Right lobe of liver (tissue), 4 donors: ENCODE measurements around the gene TMEM132D.

Experiments
- POLR2A ChIP-seq: fragments of 450-650 bp; IDR thresholded peaks from one replicate; pipeline ENCODE4 v1.6.1; 2017; ENCODE audit warnings: antibody characterized with exemption, mild to moderate bottlenecking
- TF ChIP-seq, protein P1 (sequence below), 4 donors: fragments of 200-600 bp in 3 of 4; fragments of 450-650 bp in 1 of 4; IDR thresholded peaks; one replicate each; pipeline versions ENCODE4 v1.5.1 to v1.8.0; 2016 to 2022; ENCODE audit warnings: antibody characterized with exemption in 4 of 4, mild to moderate bottlenecking in 2 of 4
- donor health status: DM: no; HTN: no; CAD: no.
- donor health status: DM: no; HTN: no; CAD: no.
- donor health status: DM: no; HTN: yes; CAD: no.

DNA sequence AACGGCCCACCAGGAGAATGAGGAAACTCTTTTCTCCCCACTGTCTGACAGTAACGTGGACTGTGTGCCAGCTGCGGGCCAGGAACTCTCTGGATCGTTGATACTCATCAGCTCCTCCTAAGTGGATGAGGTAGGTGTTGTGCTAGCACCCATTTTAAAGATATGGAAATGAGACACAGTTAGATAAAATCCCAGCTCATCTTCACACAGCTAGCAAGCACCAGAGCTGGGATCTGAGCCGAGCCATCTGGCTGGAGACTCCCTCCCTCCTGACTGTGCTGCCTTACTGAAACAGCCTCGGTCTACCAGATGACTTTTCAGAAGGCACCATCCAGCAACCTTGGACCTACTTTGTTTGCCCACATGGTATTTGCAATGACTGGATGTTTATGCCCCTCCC is 49.2 kb downstream of the TMEM132D start:
- TF ChIP-seq, protein P1, sequence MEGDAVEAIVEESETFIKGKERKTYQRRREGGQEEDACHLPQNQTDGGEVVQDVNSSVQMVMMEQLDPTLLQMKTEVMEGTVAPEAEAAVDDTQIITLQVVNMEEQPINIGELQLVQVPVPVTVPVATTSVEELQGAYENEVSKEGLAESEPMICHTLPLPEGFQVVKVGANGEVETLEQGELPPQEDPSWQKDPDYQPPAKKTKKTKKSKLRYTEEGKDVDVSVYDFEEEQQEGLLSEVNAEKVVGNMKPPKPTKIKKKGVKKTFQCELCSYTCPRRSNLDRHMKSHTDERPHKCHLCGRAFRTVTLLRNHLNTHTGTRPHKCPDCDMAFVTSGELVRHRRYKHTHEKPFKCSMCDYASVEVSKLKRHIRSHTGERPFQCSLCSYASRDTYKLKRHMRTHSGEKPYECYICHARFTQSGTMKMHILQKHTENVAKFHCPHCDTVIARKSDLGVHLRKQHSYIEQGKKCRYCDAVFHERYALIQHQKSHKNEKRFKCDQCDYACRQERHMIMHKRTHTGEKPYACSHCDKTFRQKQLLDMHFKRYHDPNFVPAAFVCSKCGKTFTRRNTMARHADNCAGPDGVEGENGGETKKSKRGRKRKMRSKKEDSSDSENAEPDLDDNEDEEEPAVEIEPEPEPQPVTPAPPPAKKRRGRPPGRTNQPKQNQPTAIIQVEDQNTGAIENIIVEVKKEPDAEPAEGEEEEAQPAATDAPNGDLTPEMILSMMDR (IDR thresholded peaks at IDR 0.05) = no peak
- no peak for TF ChIP-seq POLR2A
